Measurements from ENCODE around the gene KLHL35. TPM values are rescaled to one million over a fixed set of nuclear protein-coding genes. Genes with fewer than 3 reads are reported as not detected.

The KLHL35 gene
- total and polyA plus RNA-seq, 2 donors (not counting 1 experiment from before 2014, with no cell fraction given), result 0.42 to 1.3 TPM

- H3K9me3 ChIP-seq (ENCODE audit: control insufficient read depth, insufficient read depth, low read depth, low read length), result no peaks in the 10 kb centered on the region
- H2AFZ ChIP-seq (ENCODE audit: low read length), result peak overlapping the region; percentile 37
- H3K4me1 ChIP-seq (ENCODE audit: control insufficient read depth, extremely low read depth, insufficient read depth, low read length), result peaks cover 15% of the 10 kb centered on the region
- H4K20me1 ChIP-seq (ENCODE audit: control insufficient read depth, extremely low read depth, insufficient read depth, low read length), result no peaks in the 10 kb centered on the region
- DNase-seq (ENCODE audit: low read depth in 2 of 2), result peak; percentile 41 to 47
- no peaks in the 10 kb centered on the region for H3K27me3 ChIP-seq (ENCODE audit: control insufficient read depth, insufficient read depth, low read length)
- peak overlapping the region; percentile 50 for H3K27ac ChIP-seq (ENCODE audit: insufficient read depth, low read length)
- H3K9ac ChIP-seq (ENCODE audit: insufficient read depth, low read length), result no peak overlapping the region
- no peaks in the 10 kb centered on the region for H3K79me2 ChIP-seq (ENCODE audit: control insufficient read depth, insufficient read depth, low read length)
- H3K4me3 ChIP-seq (replicated peaks in 1 of 4; ENCODE audit: control extremely low read depth in 1 of 4, insufficient read depth in 1 of 4, low read depth in 3 of 4, low read length in 4 of 4), result no peak overlapping the region
- H3K4me2 ChIP-seq (ENCODE audit: extremely low read depth, insufficient read depth, low read length), result peak overlapping the region; percentile 62
- H3K36me3 ChIP-seq (ENCODE audit: control insufficient read depth, insufficient read depth, low read length), result no peaks in the 10 kb centered on the region
- TF ChIP-seq CTCF (conservative IDR thresholded peaks at IDR 0.05 in 1 of 2, IDR thresholded peaks at IDR 0.05 in 1 of 2; ENCODE audit: low read depth in 1 of 2, low read length in 2 of 2) (no peak), EZH2 (IDR thresholded peaks at IDR 0.05; ENCODE audit: low read length, missing control alignments) (no peak)
These were observed 43.0 kb upstream of the KLHL35 start for GRCh38 chr11:75475767-75476650.

- no peak overlapping the region for H3K9ac ChIP-seq (ENCODE audit: insufficient read depth, low read length)
- peak overlapping the region in 1 of 4 experiments; percentile 22 for H3K4me3 ChIP-seq (replicated peaks in 1 of 4; ENCODE audit: control extremely low read depth in 1 of 4, insufficient read depth in 1 of 4, low read depth in 3 of 4, low read length in 4 of 4)
- H3K79me2 ChIP-seq (ENCODE audit: control insufficient read depth, insufficient read depth, low read length), result no peaks in the 10 kb centered on the region
- no peak for TF ChIP-seq EZH2 (IDR thresholded peaks at IDR 0.05; ENCODE audit: low read length, missing control alignments)
- TF ChIP-seq CTCF (conservative IDR thresholded peaks at IDR 0.05 in 1 of 2, IDR thresholded peaks at IDR 0.05 in 1 of 2; ENCODE audit: low read depth in 1 of 2, low read length in 2 of 2), result no peak
- H3K36me3 ChIP-seq (ENCODE audit: control insufficient read depth, insufficient read depth, low read length), result no peaks in the 10 kb centered on the region
- peak; percentile 29 to 52 for DNase-seq (ENCODE audit: low read depth in 2 of 2)
- no peaks in the 10 kb centered on the region for H4K20me1 ChIP-seq (ENCODE audit: control insufficient read depth, extremely low read depth, insufficient read depth, low read length)
- H3K9me3 ChIP-seq (ENCODE audit: control insufficient read depth, insufficient read depth, low read depth, low read length), result no peaks in the 10 kb centered on the region
- H3K27me3 ChIP-seq (ENCODE audit: control insufficient read depth, insufficient read depth, low read length), result no peaks in the 10 kb centered on the region
- peak overlapping the region; percentile 62 for H3K4me2 ChIP-seq (ENCODE audit: extremely low read depth, insufficient read depth, low read length)
- peak overlapping the region; percentile 67 for H2AFZ ChIP-seq (ENCODE audit: low read length)
- peaks cover 15% of the 10 kb centered on the region for H3K4me1 ChIP-seq (ENCODE audit: control insufficient read depth, extremely low read depth, insufficient read depth, low read length)
- peak overlapping the region; percentile 50 for H3K27ac ChIP-seq (ENCODE audit: insufficient read depth, low read length)
These were observed 42.1 kb upstream of the KLHL35 start for GRCh38 chr11:75474878-75475766.

DNA sequence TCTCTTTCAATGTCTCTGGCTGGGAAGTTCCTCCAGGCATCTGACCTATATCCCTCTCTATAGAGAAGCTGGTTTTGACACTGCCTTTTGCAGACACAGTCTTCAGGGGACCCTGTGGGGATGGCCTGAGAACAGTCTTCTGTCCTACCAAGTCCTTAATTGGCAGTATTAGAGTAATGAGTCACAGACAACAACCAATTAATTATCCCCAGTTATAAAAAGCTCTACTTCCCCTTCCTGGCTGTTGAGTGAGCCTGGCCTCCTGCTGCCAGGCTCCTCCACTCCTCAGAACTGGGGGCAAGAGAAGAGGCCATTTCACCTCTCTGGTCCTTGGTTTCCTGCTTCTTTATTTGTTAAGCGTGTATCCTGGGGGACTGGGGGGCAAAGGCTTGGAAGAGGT lies 41.2 kb upstream of the KLHL35 start:
- peak; percentile 32 to 36 for DNase-seq (ENCODE audit: low read depth in 2 of 2)
- Histone ChIP-seq H3K27me3 (ENCODE audit: control insufficient read depth, insufficient read depth, low read length) (no peaks in the 10 kb centered on the region), H4K20me1 (ENCODE audit: control insufficient read depth, extremely low read depth, insufficient read depth, low read length) (no peaks in the 10 kb centered on the region), H2AFZ (ENCODE audit: low read length) (no peak overlapping the region), H3K4me1 (ENCODE audit: control insufficient read depth, extremely low read depth, insufficient read depth, low read length) (peaks cover 17% of the 10 kb centered on the region), H3K27ac (ENCODE audit: insufficient read depth, low read length) (no peak overlapping the region), H3K79me2 (ENCODE audit: control insufficient read depth, insufficient read depth, low read length) (no peaks in the 10 kb centered on the region), H3K9me3 (ENCODE audit: control insufficient read depth, insufficient read depth, low read depth, low read length) (no peaks in the 10 kb centered on the region), H3K9ac (ENCODE audit: insufficient read depth, low read length) (no peak overlapping the region), H3K36me3 (ENCODE audit: control insufficient read depth, insufficient read depth, low read length) (no peaks in the 10 kb centered on the region), H3K4me2 (ENCODE audit: extremely low read depth, insufficient read depth, low read length) (peak overlapping the region; percentile 3), H3K4me3 (replicated peaks in 1 of 4; ENCODE audit: control extremely low read depth in 1 of 4, insufficient read depth in 1 of 4, low read depth in 3 of 4, low read length in 4 of 4) (no peak overlapping the region)
- no peak for TF ChIP-seq EZH2 (IDR thresholded peaks at IDR 0.05; ENCODE audit: low read length, missing control alignments)
- TF ChIP-seq CTCF (conservative IDR thresholded peaks at IDR 0.05 in 1 of 2, IDR thresholded peaks at IDR 0.05 in 1 of 2; ENCODE audit: low read depth in 1 of 2, low read length in 2 of 2), result no peak
